Measurements from ENCODE around the gene BST1. TPM values are rescaled to one million over a fixed set of nuclear protein-coding genes. Genes with fewer than 3 reads are reported as not detected.
A peak's percentile ranks its signal among the peaks of the same experiment; 100 is the strongest.

Gene BST1
- polyA plus RNA-seq, 3 donors = 140 to 297 (median 266) TPM

DNA sequence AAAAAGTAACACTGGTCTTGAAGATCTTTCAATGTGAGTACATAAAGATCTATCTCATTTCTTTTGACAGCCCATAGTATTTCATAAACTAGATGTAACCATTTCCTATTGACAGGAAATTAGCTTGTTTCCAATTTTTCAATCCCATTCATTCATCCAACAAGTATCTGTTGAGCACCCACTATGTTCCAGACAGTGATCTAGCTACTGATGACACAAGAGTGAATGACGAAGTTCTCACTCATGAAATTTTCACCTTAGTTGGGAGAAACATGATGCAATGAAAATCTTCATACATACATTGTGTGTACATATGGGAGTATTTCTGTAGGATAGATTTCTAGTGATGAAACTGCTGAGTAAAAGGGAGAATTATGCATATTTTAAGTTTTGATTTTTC, 76.9 kb downstream of the BST1 start:
- Histone ChIP-seq H4K20me1 (ENCODE audit: insufficient read depth, low read length) (no peaks in the 10 kb centered on the region), H2AFZ (ENCODE audit: insufficient read depth, low read depth, low read length, poor library complexity, severe bottlenecking) (no peak overlapping the region), H3K4me2 (replicated peaks; ENCODE audit: extremely low read depth, low read length, poor library complexity, severe bottlenecking) (peak overlapping the region; percentile 91), H3K36me3 (replicated peaks in 1 of 2; ENCODE audit: control insufficient read depth in 1 of 2, insufficient read depth in 2 of 2, low read length in 2 of 2) (peaks cover 0 to 8% of the 10 kb centered on the region in 2 donors), H3K79me2 (ENCODE audit: insufficient read depth, low read length) (peaks cover 39% of the 10 kb centered on the region), H3K4me3 (replicated peaks in 1 of 3; ENCODE audit: low read depth in 2 of 3, low read length in 3 of 3) (peak overlapping the region; percentile 67 to 88 (median 70)), H3K27me3 (ENCODE audit: control insufficient read depth in 2 of 2, insufficient read depth in 2 of 2, low read length in 2 of 2) (no peaks in the 10 kb centered on the region), H3K9ac (ENCODE audit: insufficient read depth, low read length, poor library complexity, severe bottlenecking) (peak overlapping the region; percentile 59), H3K27ac (ENCODE audit: low read depth in 1 of 2, low read length in 2 of 2) (peak overlapping the region in 1 of 2 donors; percentile 74), H3K4me1 (ENCODE audit: control insufficient read depth in 1 of 2, insufficient read depth in 2 of 2, low read length in 2 of 2) (peaks cover 60 to 68% of the 10 kb centered on the region in 2 donors), H3K9me3 (replicated peaks in 1 of 2; ENCODE audit: control insufficient read depth in 1 of 2, insufficient read depth in 1 of 2, low read length in 2 of 2) (no peaks in the 10 kb centered on the region)
- no CpG with 5 or more reads among the region's 1 CpG for whole genome bisulfite sequencing (ENCODE audit: insufficient coverage)
- Mint-ChIP-seq H3K4me1 (peaks cover 66% of the 10 kb centered on the region), H3K4me3 (peak overlapping the region; percentile 95 to 98), H3K27ac (peak overlapping the region; percentile 71 to 91 (median 85)), H3K36me3 (peaks cover 8 to 20% of the 10 kb centered on the region in 2 donors), H3K27me3 (ENCODE audit: low read depth in 3 of 3) (peaks cover 7 to 16% (median 8%) of the 10 kb centered on the region in 3 donors), H3K9me3 (peaks cover 0 to 2% (median 0%) of the 10 kb centered on the region in 7 donors)
- DNase-seq = peak; percentile 33 to 90 (median 80)
- intact Hi-C loops (cut with micrococcal nuclease) = no loop called here
- TF ChIP-seq, protein P1, sequence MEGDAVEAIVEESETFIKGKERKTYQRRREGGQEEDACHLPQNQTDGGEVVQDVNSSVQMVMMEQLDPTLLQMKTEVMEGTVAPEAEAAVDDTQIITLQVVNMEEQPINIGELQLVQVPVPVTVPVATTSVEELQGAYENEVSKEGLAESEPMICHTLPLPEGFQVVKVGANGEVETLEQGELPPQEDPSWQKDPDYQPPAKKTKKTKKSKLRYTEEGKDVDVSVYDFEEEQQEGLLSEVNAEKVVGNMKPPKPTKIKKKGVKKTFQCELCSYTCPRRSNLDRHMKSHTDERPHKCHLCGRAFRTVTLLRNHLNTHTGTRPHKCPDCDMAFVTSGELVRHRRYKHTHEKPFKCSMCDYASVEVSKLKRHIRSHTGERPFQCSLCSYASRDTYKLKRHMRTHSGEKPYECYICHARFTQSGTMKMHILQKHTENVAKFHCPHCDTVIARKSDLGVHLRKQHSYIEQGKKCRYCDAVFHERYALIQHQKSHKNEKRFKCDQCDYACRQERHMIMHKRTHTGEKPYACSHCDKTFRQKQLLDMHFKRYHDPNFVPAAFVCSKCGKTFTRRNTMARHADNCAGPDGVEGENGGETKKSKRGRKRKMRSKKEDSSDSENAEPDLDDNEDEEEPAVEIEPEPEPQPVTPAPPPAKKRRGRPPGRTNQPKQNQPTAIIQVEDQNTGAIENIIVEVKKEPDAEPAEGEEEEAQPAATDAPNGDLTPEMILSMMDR (IDR thresholded peaks at IDR 0.05) = no peak

DNA sequence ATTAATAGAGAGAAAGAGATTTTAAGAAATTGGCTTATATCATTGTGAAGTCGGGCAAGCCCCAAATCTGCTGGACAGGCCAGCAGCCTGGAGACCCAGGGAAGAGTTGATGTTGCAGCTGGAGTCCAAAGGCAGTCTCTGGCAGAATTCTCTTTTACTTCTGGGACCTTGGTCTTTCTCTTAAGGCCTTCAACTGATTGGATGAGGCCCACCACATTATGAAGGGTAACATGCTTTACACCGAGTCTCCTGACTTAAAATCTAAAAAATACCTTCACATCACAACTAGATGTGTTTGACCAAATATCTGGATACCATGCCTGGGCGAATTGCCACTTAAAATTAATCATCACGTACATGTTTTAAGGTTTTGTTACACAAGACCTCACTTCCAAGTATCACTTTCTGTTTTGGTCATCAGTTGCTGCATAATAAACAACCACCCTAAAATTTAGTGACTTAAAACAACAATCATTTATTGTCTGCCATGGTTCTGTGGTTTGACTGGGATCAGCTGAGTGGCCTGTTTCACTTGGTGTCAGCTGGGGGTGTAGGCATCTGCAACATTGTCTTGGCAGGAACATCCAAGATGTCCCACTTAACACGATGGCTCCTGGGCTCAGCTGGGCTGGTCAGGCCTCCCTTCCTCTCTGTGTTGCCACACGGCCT, 78.7 kb downstream of the BST1 start:
- peaks cover 14 to 15% of the 10 kb centered on the region in 2 donors for H3K36me3 Mint-ChIP-seq
- peaks cover 4 to 16% (median 8%) of the 10 kb centered on the region in 3 donors for H3K27me3 Mint-ChIP-seq (ENCODE audit: low read depth in 3 of 3)
- Histone ChIP-seq H3K9me3 (replicated peaks in 1 of 2; ENCODE audit: control insufficient read depth in 1 of 2, insufficient read depth in 1 of 2, low read length in 2 of 2) (peaks cover 0 to 1% of the 10 kb centered on the region in 2 donors), H3K4me2 (replicated peaks; ENCODE audit: extremely low read depth, low read length, poor library complexity, severe bottlenecking) (peak overlapping the region; percentile 75), H4K20me1 (ENCODE audit: insufficient read depth, low read length) (no peaks in the 10 kb centered on the region), H3K27ac (ENCODE audit: low read depth in 1 of 2, low read length in 2 of 2) (peak overlapping the region; percentile 82 to 90), H2AFZ (ENCODE audit: insufficient read depth, low read depth, low read length, poor library complexity, severe bottlenecking) (peak overlapping the region; percentile 76), H3K4me1 (ENCODE audit: control insufficient read depth in 1 of 2, insufficient read depth in 2 of 2, low read length in 2 of 2) (peaks cover 60 to 68% of the 10 kb centered on the region in 2 donors), H3K79me2 (ENCODE audit: insufficient read depth, low read length) (peaks cover 56% of the 10 kb centered on the region), H3K4me3 (replicated peaks in 1 of 3; ENCODE audit: low read depth in 2 of 3, low read length in 3 of 3) (peak overlapping the region; percentile 1 to 57 (median 10)), H3K36me3 (replicated peaks in 1 of 2; ENCODE audit: control insufficient read depth in 1 of 2, insufficient read depth in 2 of 2, low read length in 2 of 2) (no peaks in the 10 kb centered on the region), H3K27me3 (ENCODE audit: control insufficient read depth in 2 of 2, insufficient read depth in 2 of 2, low read length in 2 of 2) (no peaks in the 10 kb centered on the region), H3K9ac (ENCODE audit: insufficient read depth, low read length, poor library complexity, severe bottlenecking) (peak overlapping the region; percentile 19)
- WGBS (ENCODE audit: insufficient coverage) = 22% methylated on average over 2 of the region's 6 CpGs
- peaks cover 0 to 8% (median 3%) of the 10 kb centered on the region in 7 donors for H3K9me3 Mint-ChIP-seq
- intact Hi-C loops (cut with micrococcal nuclease) = no loop called here
- DNase-seq = peak; percentile 70 to 86 (median 82)
- peak overlapping the region; percentile 65 to 83 for H3K4me3 Mint-ChIP-seq
- H3K4me1 Mint-ChIP-seq = peaks cover 67% of the 10 kb centered on the region
- TF ChIP-seq, protein P1 (IDR thresholded peaks at IDR 0.05) = no peak
- peak overlapping the region; percentile 95 to 99 (median 97) for H3K27ac Mint-ChIP-seq

Other genes starting within 250 kb of the BST1 start
- gene CC2D2A, start 233.2 kb upstream of the BST1 start, polyA plus RNA-seq = 1 to 10 TPM; 1.7 to 2.5 (median 1.9) TPM
- gene FBXL5, start 47.7 kb upstream of the BST1 start, polyA plus RNA-seq = 100 to 1,000 TPM; 172 to 518 (median 484) TPM
- 100 to 1,000 TPM in 2 of 3 donors, 10 to 100 TPM in 1; 65.7 to 169 (median 151) TPM for gene FAM200B, start 21.2 kb upstream of the BST1 start, polyA plus RNA-seq
- 1 to 10 TPM; 2.3 to 4.4 (median 3.0) TPM for gene CD38, start 75.3 kb downstream of the BST1 start, polyA plus RNA-seq
- not detected for gene FGFBP1, start 235.7 kb downstream of the BST1 start, polyA plus RNA-seq